Ramos (cell line): ENCODE data around the gene SLC35B4.
"Not testable (repeated sequence)": the region's sequence is repeated elsewhere in the genome, so short reads cannot be mapped to it uniquely, and the experiment has no call there.

ENCODE experiments used
- in situ Hi-C: fragments of 300-500 bp; cut with MboI; formaldehyde crosslinking; loops from one replicate; pipeline ENCODE4 v1.14.3; 2022; ENCODE audit warnings: low sequenced_read_pairs; ENCODE audit not compliant: unreplicated experiment

SLC35B4 gene

GRCh38 chr7:134297489-134297888 lies 19.2 kb downstream of the SLC35B4 start:
- in situ Hi-C loops = no loop called here

- in situ Hi-C loops = not testable (repeated sequence)
Observed at GRCh38 chr7:134295982-134296381, 20.7 kb downstream of the SLC35B4 start.

- in situ Hi-C loops = no loop called here
Observed at GRCh38 chr7:134293002-134293740, 23.6 kb downstream of the SLC35B4 start.

DNA sequence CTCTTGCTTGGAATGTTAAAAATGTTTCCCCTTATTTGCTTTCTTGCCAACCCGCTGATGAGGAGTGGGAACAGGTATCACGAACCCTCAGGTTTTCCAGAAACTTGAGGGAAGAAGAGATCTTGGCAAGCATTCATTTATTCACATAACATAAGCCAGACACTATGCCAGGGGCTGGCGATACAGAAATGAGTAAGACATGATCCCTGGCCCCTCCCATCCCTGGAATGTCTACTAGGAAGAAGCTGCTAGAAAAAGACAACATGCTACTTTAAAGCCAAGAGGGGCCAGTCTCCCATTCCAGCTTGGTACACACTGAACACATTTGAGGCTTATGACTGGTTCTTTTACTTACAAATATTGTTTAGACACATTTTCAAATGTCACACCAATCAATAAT lies 26.4 kb downstream of the SLC35B4 start:
- in situ Hi-C loops = no loop called here

- in situ Hi-C loops = no loop called here
Observed at GRCh38 chr7:134289841-134290240, 26.9 kb downstream of the SLC35B4 start.

GRCh38 chr7:134289423-134289822 lies 27.3 kb downstream of the SLC35B4 start:
- in situ Hi-C loops = no loop called here

DNA sequence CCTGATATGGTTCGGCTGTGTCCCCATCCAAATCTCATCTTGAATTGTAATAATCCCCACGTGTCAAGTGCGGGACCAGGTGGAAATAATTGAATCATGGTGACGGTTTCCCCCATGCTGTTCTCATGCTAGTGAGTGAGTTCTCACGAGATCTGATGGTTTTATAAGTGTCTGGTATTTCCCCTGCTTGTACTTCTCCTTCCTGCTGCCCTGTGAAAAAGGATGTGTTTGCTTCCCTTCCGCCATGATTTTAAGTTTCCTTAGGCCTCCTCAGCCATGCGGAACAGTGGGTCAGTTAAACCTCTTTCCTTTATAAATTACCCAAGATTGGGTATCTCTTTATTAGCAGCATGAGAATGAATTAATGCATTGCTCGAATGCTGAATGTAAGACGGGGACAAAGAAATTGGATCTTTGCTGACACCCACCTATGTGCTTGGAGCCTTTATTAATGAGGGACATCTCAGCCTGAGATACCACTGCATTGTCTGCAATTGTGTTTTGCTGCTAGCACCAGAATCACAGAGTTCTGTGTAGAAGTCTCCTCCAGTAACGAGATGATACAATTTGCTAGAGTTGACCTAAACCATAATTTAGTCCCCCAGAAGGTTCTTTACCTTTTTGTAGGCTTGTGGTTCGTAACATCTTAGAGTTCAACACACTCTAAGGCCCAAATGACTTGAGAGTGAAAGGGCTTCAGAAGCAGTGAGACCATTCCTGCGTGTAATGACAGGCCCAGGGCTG lies 28.6 kb downstream of the SLC35B4 start:
- in situ Hi-C loops = no loop called here

DNA sequence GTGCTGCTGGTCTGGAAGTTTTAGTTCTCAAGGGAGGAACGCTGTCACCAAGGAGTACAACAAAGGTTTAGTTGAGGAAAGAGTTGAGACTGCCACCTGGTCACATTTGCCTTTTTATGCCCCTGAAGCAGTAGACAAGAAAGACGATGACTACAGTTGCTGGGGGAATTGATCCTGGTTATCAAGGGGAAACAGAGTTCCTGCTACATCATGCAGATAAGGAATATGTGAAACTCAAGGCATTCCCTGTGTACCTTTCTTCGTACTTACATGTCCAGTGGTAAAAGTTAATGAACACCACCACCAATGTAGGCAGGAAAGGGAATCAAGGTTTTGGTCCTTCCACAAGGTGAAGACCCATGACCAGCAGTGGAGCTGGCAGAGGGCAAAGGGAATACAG lies 31.8 kb downstream of the SLC35B4 start:
- in situ Hi-C loops = no loop called here

- in situ Hi-C loops = no loop called here
Observed at GRCh38 chr7:134284011-134284410, 32.7 kb downstream of the SLC35B4 start.

DNA sequence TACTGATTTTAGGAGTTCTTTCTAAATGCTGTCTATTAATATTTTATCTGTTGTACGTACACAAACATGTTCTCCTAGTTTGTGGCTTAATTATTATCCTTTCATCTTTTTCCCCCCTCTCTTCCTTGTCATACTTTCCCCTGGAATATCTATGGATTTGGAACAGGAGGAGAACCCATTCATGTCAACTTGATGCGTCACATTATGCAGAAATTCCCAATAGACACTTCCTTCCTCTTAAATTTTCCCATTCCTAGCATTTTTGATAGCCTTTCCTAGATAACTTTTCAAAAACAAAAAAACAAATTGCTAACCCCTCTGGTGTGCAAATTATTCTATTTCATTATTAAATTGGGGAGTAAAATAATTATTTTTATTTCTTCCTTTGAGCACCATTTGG lies 36.2 kb downstream of the SLC35B4 start:
- in situ Hi-C loops = no loop called here

DNA sequence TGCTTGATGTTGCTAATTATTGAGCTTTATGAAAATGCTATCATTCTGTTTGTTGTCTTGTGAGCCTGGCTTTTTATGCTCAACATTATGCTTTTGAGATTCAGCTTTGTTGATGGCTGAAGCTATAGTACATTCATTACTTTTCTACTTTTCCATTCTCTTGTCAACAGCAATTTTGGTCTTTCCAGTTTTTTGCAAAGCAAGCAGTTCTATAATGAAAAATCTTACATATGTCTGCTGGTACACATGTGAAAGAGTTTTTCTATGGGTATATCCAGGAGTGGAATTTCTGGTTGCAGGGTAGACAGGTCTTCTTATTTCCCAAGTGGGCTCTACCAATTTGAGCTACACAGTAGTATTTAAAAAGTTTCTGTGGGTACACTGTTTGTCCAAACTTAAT lies 36.8 kb downstream of the SLC35B4 start:
- in situ Hi-C loops = no loop called here

DNA sequence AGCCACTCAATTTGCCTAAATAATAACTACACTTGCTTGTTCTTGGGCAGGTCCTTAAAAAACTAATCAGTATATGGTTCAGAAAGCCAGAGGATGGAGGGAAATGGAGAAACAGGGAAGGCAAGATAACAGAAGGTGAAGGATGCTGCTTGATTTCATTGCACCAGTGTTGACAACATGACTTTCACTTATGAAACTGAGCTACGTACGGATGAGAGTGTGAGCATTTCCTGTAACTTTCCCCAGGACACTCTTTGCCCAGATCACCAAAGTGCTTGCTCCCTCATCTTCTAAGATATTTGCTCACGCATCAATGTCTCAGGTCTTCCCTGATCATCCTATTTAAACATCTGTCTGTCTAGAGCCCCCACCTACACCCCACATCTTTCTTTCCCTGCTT lies 37.4 kb downstream of the SLC35B4 start:
- in situ Hi-C loops = no loop called here

- in situ Hi-C loops = no loop called here
Observed at GRCh38 chr7:134278502-134279153, 38.1 kb downstream of the SLC35B4 start.

DNA sequence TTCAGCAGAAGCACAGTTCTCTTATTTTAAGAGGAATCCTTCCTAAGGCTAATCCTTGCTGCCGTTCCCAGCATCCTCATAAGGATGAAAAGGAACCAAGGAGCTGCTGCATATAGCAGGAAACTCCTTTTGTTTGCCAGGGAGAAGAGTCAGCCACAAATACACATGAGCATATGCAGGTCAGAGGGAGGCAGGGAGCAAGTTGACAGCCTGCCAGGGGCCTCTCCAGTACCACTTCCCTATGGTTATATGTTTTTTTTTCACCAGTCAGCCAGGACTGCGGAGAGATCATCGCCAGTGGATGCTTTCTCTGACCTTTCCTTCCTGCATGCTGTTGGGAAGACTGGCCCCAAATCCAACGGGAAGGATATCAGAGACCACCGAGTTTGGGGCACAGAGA lies 39.8 kb downstream of the SLC35B4 start:
- in situ Hi-C loops = no loop called here

DNA sequence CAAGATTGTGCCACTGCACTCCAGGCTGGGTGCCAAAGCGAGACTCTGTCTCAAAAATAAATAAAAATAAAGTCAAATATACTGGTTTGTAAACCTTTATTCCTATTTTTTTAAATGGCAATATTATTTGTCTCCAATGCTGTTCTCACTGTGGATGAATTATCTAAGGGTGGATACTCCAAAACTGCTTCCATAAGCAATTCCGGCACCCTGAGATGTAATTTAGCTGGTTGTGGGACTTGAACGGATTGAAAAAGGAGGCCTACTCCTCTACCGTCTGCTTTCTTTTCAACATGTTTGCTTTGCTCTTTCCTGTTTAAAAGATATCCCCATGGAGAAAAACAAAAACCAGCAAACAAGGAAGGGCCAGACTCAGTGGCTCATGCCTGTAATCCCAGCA lies 54.4 kb downstream of the SLC35B4 start:
- in situ Hi-C loops = no loop called here

- in situ Hi-C loops = no loop called here
Observed at GRCh38 chr7:134255814-134256213, 60.9 kb downstream of the SLC35B4 start.

DNA sequence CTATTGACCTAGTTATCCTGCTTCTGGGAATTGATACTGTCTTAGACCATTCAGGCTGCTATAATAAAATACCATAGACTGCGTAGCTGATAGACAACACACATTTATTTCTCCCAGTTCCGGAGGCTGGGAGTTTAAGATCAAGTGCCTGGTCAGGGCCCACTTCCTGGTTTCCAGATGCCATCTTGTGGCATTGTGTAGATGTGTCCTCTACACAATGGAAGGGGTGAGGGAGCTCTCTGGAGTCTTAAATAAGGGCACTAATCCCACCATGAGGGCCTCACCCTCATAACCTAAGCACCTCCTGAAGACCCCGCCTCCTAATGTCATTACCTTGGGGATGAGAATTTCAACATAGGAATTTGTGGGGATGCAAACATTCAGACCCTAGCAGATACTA lies 62.4 kb downstream of the SLC35B4 start:
- in situ Hi-C loops = no loop called here

DNA sequence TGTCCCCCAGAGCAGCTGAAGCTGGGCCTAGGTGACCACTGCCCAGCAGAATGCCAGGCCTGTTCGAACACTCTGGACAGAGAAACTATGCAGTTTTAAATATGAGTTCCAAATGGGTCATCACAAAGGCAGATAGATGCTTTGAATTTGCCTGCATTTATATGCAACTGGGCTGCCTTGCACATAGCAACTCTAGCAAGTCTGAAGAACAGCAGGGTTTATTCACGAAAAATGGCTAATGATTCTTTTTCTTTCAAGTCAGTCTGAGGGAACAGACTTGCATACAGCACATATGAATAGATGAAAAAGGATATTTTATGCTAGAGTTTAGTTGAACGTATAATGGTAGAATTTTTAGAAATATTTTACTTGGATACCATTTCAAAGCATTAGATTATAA lies 68.5 kb downstream of the SLC35B4 start:
- in situ Hi-C loops = loop anchor here (5.0 kb wide), 1 partner anchor 201 kb away; no protein-coding TSS in a partner anchor

DNA sequence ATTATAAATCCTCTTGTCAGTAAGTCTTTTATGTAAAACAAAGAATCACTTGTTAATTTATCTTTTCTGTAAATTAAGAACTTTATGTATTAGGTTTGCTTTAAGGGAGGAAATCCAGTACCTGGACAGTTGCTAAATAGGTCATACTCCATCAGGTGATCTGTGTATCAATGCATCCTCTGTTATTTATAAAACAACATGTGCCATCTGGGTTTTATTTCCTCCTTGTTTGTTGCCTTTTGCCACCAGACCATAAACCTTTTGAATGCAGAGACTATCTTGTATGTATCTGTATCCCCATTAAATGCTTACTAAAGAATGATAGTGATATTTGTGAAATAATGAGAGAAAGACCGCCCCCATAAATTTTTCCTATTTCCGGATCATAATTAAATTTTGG lies 70.0 kb downstream of the SLC35B4 start:
- in situ Hi-C loops = loop anchor here (5.0 kb wide), 1 partner anchor 199 kb away; no protein-coding TSS in a partner anchor

- in situ Hi-C loops = loop anchor here (5.0 kb wide), 1 partner anchor 199 kb away; no protein-coding TSS in a partner anchor
Observed at GRCh38 chr7:134246347-134246746, 70.4 kb downstream of the SLC35B4 start.

DNA sequence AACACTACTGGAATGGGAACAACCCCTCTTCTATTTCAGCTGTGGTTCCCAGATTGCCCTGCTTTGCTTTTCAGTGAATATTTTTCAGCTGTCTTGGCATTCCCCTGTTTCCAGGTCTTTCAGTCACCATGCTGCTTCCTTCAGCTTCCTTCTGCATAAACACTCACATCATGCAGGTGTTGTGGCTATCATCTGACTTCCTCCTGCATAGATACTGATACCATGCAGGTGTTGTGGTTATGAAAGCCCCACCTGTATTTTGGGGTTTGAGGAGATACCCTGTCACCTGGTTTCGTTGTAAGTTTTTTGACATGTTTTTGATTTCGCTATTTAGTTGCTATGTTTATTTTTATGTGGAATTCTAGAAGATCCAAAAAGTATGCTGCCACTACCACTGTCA lies 71.5 kb downstream of the SLC35B4 start:
- in situ Hi-C loops = loop anchor here (5.0 kb wide), 1 partner anchor 198 kb away; no protein-coding TSS in a partner anchor
